GM20000 (cell line): ENCODE measurements around the gene ALG11.
"Not testable (repeated sequence)": the region's sequence is repeated elsewhere in the genome, so short reads cannot be mapped to it uniquely, and the experiment has no call there.

Experiments
- DNase-seq: peaks from one replicate; pipeline ENCODE4 v3.0.0; 2012; ENCODE audit warnings: low spot score
- TF ChIP-seq, protein P1 (sequence below): IDR thresholded peaks from 2 replicates; pipeline ENCODE4 v1.5.1; 2012; ENCODE audit warnings: mild to moderate bottlenecking, control low read depth; ENCODE audit errors: extremely low read depth, missing control alignments

ALG11 gene

DNA sequence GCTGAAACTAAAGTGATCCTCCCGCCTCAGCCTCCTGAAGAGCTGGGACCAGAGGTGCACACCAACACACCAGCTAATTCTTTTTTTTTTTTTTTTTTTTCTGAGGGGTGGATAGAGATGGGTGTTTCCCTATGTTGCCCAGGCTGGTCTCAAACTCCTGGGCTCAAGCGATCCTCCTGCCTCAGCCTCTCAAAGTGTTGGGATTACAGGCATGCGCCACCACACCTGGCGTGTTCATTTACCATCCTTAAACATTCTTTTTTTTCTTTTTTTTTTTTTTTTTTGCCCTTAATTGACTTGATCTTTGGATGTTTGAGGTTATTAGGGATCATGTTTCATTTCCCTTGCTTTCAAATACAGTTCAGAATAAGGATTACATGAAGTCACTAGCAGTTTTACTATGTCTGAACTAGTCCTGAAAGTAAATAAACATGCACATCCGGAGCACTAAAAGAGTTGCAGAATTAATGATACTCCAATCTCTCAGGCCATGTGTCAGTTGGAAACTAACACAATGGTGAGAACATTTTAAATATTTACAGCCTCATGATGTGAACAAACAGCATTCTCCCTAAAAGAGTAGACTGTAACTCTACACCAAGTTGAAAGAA, 22.5 kb downstream of the ALG11 start:
- no peak for DNase-seq
- TF ChIP-seq, protein P1, sequence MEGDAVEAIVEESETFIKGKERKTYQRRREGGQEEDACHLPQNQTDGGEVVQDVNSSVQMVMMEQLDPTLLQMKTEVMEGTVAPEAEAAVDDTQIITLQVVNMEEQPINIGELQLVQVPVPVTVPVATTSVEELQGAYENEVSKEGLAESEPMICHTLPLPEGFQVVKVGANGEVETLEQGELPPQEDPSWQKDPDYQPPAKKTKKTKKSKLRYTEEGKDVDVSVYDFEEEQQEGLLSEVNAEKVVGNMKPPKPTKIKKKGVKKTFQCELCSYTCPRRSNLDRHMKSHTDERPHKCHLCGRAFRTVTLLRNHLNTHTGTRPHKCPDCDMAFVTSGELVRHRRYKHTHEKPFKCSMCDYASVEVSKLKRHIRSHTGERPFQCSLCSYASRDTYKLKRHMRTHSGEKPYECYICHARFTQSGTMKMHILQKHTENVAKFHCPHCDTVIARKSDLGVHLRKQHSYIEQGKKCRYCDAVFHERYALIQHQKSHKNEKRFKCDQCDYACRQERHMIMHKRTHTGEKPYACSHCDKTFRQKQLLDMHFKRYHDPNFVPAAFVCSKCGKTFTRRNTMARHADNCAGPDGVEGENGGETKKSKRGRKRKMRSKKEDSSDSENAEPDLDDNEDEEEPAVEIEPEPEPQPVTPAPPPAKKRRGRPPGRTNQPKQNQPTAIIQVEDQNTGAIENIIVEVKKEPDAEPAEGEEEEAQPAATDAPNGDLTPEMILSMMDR: no peak

DNA sequence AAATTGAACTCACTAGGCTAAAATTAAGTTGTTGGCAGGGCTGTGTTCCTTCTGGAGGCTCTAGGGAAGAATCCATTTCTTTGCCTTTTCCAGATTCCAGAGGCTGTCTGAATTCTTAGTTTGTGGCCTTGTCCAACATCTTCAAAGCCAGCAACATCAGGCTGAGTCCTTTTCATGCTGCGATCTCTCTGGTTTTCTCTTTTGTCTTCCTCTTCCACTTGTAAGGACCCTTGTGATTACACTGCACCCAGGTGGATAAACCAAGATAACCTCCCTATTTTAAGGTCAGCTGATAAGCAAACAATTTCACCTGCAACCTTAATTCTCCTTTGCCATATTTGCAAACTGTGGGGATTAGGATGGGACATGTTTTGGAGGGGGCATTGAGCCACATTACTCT, 23.8 kb downstream of the ALG11 start:
- no peak for DNase-seq
- TF ChIP-seq, protein P1: no peak

DNA sequence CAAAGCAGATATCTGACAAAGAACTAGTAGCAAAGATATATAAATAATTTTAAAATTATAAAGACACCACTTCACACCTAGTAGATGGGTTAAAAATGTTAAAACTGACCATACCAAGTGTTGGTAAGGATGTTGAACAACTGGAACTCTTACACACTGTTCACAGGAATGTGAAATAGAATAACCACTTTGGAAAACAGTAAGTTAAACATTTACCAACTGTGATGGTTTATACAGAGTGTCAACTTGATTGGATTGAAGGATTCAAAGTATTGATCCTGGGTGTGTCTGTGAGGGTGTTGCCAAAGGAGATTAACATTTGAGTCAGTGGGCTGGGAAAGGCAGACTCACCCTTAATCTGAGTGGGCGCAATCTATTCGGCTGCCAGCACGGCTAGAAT, 31.5 kb downstream of the ALG11 start:
- DNase-seq: no peak
- TF ChIP-seq, protein P1: no peak

DNA sequence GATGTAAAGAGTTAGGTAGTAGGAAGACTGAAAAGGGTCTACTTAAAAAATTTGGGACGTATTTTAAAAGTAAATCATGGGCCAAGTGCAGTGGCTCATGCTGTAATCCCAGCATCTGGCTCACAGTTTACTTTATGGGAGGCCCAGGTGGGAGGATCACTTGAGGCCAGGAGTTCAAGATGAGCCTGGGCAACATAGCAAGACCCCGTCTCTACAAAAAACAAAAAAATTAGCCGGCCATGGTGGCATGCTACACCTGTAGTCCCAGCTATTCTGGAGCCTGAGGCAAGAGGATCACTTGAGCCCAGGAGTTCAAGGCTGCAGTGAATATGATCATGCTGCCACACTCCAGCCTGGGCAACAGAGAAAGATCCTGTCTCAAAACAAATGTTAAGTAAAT, 35.3 kb downstream of the ALG11 start:
- TF ChIP-seq, protein P1: no peak
- no peak for DNase-seq

DNA sequence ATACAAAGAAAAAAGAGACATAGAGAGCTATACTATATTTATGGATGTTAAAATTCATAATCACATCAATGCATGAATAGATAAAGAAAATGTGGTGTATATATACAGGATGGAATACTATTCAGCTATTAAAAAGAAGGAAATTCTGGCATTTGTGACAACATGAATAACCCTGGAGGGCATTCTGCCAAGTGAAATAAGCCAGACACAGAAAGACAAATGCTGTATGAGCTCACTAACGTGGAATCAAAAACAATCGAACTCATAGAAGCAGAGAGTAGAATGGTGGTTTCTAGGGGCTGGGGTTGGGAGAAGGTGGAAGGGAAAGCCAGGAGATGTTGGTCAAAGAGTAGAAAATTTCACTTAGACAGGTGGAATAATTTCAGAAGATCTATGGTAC, 36.3 kb downstream of the ALG11 start:
- TF ChIP-seq, protein P1: no peak
- no peak for DNase-seq

DNA sequence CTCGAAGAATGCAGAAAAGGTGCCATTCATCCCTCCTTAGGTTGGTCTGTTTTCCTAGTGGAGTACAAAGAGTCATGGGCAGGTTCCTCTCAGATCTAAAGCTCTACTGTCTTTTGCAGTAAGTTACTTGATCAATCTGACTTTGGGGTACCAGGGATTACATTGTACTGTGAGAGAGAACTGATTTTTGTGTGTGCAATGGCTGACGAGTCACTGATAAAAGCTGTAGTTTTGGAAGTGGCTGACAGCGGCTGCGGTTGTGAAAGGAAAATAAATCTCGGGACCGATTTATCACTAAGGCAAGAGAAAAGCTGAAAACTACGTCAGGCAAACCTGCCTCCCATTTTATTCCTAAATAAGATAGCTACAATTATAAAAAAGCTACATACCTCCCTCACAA, 39.2 kb downstream of the ALG11 start:
- no peak for DNase-seq
- TF ChIP-seq, protein P1: no peak

DNA sequence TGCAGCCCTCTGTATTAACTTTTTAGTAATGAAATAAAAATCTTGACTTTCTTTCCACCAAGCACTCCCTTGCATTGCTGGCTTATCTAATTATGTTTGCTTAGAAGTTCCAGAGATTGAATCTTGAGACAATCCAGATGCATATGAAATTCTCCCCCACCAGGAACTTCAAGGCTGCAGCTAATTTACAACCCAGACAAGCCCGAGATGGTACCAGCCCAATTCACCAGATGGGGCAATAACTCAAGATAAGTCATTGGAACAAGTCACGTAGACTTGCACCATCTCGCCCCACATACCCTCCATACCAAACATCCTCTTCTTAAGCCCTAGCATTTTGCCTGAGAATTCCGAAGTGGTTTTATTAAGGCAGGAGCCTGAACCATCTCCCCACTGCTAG, 41.3 kb downstream of the ALG11 start:
- DNase-seq: no peak
- TF ChIP-seq, protein P1: no peak

DNA sequence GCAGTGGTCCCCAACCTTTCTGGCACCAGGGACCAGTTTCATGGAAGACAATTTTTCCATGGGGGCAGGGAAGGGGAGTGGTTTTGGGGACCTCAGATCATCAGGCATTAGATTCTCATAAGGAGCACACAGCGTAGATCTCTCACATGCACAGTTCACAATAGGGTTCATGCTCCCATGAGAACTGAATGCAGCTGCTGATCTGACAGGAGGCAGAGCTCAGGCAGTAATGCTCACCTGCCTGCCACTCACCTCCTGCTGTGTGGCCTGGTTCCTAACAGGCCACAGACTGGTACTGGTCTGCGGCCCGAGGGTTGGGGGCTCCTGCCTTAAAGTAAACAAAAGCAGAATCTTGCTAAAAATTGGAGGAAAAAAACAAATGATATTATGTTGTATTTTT, 48.9 kb downstream of the ALG11 start:
- DNase-seq: not testable (repeated sequence)
